GM19239 (cell line): Measurements from ENCODE around the gene FIGN.

Experiments
- DNase-seq: peaks from one replicate; pipeline ENCODE4 v3.0.0; 2011; ENCODE audit warnings: low spot score; ENCODE audit not compliant: insufficient read length
- FAIRE-seq: peaks from 2 replicates; lab custom pipeline; 2011; peaks lifted over from hg19 to GRCh38; lab: Jason Lieb, UNC

FIGN gene

DNA sequence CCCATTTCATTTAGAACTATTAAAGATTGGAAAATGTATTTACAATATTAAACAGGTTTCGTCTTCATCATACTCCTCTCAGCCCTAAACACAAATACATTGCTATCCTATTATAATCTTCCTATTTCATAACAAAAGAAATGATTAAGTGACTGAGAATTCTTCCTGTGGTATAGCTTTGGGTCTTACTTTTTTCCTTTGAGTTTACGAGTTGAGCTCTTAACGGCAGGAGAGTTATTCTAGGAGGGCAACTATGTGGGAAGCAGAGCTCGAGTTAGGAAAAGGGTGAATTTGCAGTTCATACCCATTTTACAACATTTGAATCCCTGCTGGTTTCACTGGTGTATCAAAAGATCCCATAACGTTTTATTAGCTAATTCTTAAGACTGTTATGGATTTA, 105.0 kb downstream of the FIGN start:
- DNase-seq (no peak), FAIRE-seq (no peak)

DNA sequence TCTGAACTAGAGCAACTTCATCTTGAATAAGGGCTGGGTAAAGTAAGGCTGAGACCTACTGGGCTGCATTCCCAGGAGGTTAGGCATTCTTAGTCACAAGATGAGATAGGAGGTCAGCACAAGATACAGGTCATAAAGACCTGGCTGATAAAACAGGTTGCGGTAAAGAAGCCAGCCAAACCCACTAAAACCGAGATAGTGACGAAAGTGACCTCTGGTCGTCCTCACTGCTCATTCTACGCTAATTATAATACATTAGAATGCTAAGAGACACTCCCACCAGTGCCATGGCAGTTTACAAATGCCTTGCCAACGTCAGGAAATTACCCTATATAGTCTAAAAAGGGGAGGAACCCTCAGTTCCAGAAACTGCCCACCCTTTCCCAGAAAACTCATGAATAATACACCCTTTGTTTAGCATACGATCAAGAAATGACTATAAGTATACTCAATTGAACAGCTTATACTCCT, 109.1 kb downstream of the FIGN start:
- no peak for DNase-seq
- FAIRE-seq: no peak

DNA sequence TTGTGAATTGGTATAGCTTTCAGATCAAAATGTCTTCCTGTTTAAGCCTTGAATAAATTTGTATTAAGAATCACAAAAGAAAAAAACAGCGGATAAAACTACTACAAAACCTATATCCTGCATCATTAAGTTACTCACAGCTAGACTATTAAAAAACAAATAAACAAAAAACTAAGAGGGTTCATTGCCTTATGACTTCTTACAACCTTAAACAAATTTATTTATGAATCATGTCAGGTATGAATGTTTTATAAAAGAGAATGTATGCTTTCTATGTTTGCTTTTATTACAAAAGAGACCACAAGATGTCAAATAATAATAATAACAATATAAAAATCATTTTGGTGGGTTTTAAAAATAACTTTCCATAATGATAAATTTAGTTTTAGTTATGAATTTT, 109.6 kb downstream of the FIGN start:
- FAIRE-seq (no peak), DNase-seq (no peak)

DNA sequence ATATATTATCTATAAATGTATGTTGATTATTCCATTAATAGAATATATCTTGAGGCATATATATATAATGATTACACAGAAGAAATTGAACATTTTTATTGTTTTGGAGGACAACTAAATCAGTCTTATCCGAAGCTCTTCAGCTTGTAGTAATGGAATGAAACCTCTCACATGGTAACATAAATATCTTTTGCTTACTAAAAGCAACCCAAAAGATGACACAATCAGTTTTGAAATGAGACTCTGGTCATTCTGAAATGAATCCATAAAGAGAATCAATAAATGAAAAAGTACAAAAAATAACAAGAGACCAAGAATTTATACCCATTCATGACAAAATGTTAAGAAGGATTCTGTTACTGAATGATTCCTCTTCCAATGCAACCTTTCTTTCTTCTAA, 110.2 kb downstream of the FIGN start:
- DNase-seq: no peak
- no peak for FAIRE-seq

DNA sequence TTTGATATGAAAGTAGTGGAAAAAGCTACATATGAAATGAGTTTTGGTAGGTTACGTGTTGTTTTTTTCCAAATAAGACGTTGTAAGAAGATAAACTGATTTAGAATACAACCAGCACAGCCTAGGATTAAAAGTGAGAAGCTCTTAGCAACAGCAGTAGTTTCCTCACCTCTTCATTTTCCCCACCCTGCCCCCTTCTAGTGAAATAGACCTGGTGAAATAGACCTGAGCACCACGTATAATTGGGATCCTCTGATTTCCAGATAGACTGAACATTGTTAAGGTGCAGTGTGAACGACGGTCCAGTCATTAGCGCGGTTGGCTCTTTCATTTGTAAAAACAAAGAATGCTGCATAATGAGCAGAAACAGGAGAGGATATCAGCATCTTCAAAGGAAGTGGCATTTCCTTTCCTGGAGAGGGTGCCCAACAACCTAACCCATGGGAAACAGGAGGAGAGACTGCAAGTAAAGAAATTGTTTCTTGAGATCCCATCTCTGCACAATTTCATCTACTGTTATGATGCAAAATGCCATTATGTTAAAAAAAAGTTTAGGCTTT, 114.3 kb downstream of the FIGN start:
- no peak for DNase-seq
- no peak for FAIRE-seq

DNA sequence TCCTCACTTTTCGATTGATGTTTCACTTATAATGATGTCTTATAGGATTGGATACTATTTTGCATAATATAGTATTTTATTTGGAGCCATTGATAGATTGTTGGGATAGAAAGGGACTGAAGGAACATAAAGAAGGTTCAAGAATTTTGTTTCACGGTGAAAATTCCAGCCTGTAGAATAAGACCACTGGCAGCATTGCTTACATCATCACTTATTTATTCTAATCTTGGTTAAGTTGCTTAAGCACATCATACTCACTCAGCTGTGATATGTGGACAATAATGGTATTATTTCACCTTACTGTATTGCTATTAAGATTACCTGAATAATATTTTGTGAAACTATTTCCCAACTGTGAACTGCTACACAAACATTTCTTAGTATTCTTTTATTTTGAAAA, 118.3 kb downstream of the FIGN start:
- FAIRE-seq (no peak), DNase-seq (no peak)

DNA sequence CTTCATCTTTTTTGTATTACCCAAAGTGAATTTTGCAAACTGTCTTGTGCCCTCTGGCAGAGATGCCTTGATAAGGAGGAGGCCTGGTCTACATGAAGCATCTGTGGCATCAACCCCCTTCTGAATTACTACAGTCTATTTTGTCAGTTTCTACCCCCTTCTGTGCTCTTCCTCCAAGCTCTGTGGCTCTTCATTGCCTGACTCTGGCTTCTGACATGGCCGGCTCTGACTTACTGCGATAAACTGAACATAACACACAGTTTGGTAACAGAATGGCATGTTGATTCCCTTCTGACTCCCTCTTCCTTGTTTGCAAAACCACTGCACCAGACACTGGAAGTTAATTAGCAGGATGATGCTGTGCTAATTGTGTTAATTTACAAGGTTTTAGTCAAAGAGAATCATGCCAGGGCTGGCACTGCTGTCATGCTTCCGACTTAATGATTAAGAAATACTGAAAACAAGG, 122.5 kb downstream of the FIGN start:
- no peak for DNase-seq
- no peak for FAIRE-seq

DNA sequence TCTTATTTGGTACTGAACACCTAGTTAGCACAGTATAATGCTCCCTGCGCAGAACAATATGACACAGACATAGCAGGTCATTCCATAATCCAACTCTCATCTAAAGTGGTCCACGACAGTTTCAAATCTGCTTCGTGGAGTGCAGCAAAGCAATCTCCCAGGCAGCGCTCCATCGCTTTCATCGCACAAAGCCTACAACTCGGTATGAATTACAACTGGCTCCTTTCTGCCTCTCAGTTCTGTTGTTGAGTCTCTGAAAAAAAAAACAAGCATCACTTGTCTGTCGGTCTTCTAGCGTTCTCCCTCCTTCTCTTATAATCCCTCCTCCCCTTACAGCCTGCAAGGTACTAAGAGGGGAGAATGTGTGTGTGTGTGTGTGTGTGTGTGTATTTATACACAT, 123.5 kb downstream of the FIGN start:
- DNase-seq: no peak
- FAIRE-seq: no peak

DNA sequence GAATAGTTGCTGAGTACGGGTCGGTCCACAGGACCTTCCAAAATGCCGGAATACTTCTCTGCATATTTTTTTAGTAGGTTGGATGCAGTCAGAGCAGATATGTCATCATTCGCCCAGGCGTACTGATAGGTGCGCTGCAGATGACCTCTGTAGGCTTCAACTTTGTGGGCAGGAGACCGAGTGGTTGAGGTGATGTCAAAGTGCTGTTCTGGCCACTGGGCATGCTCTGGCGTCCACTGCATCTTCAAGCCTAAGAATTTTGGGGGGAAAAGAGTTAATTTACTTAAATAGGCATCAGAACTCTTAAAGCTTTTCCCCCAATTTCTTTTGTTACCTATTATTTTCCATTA, 124.3 kb downstream of the FIGN start:
- DNase-seq (no peak), FAIRE-seq (no peak)

DNA sequence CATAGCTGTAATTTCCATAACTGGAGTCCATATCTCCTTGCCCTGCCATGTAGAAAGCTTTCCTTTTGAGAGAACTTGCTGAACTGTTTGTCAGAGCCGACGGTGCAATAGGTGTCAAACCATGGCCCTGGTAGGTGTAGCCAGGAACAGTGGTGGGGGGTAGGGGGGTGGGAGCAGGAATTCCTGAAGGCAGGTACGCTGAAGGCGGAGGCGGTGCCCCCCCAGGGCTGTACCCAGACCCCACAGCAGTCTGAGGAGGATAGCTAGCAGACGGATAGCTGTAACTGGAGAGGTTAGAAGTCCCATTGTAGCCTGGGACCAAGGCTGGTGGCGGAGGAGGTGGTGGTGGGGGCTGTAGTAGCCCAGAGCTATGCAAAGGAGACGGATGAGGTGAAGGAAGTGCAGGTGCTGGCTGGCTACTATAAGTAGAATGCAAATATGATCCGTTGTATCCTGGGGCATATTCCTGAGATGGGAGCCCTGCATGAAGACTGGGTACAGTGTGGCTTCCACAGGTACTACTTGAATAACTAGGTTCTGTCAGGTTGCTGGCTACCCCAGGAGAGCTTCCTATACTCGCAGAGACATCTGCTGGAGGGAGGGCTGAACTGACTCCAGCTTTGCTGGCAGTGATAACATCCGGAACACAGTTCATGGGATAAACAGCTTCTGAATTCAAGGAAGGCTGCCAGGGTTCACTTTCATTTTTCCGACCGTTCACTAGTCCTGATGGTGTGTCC, 124.8 kb downstream of the FIGN start:
- FAIRE-seq: no peak
- DNase-seq: no peak

DNA sequence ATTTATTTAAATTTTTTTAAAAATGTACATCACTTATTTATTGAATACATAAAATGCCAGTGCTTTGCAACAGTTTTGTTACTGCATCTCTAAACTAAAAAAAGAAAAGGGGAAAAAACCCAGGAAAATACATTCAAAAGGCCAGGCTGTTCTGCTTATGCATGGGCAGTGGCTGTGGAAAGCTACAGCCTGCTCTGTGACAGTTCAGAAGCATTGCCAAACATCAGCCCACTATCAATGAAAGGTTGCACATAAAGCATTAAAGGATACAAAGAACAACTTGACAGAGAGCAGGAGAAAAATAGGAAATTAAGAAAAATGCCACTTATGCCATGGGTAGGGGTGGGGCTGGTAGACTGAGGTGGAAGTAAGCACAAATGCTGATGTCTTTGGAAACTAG, 128.2 kb downstream of the FIGN start:
- DNase-seq (no peak), FAIRE-seq (no peak)

DNA sequence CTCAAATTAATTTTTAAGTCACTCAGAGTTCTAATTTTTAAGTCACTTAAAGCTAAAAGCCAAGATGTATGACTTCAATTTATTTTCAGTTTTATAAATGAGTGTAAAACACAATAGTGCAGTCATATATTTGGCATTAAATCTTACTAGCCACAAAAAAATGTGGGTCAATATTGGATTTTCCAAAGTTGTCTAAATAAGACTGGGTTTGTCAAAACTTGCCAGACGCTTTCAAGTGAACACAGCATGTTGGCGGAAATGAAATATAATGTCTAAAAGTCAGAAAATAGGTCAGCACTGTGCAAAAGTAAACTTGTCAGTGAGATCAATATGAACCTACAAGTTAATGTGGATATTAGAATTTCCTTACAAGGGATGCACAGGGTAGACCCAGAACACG, 128.9 kb downstream of the FIGN start:
- DNase-seq: no peak
- no peak for FAIRE-seq

DNA sequence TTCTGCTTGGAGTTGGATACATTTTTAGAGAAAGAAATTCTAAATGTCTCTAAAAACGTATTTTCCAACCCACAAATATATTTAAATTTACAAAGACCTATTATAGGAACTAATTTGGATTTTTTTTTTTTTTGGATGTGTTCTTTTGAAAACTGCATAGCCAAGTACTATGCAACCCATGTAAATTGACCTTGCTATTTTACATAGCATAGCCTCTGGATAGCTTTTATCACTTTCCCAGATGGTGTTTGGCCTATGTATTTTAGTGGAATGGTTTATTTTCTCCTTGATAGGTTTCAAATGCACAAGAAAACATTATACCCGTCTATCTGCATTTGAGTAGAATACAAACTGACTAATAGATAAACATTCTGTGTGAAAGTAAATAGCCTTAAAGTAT, 130.0 kb downstream of the FIGN start:
- FAIRE-seq (no peak), DNase-seq (no peak)

DNA sequence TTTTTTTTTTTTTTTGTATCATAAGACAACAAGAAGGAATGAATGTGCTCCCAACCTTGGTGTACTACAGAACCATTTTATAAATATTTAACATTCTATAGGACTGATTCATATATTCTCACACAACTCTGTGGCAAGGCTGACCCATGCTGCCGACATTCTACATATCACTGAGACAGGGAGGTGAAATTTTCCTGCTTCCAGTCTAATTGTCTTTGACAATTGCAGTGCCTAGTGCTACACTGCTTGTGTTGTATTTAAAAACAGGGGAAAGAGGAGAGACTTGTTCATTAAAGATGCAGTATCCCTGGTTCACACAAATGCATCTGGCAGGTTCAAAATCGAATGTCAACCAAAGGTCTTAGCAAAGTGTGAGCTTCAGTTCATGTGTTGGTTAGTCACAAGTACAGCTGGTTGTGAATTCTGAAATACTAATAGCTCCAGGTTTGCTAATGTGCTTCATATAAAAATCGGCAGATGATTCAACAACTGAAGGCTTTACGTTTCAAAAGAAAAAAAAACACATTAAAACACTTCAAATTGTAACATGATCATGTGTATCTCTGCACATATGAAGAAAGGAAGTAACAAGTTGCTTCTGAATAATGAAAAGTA, 130.8 kb downstream of the FIGN start:
- FAIRE-seq: no peak
- DNase-seq: no peak

DNA sequence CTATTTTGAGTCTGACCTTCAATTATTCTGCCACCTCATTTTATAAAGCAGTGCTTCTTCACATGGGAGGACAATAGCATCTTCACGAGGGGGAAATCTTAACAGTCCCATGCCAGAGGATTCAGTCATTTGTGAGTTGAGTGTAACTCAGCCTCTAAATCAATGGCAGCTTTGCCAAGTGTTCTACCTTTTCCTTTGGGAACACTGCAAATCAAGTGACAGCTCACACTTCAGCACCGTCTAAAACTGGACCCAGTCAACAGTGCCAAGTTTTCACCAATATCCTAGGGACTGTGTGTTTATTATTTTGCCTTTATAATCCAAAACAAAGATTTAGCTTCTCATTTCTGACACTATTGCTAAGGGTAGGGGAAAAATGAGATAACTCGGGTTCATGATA, 133.6 kb downstream of the FIGN start:
- FAIRE-seq (no peak), DNase-seq (no peak)

DNA sequence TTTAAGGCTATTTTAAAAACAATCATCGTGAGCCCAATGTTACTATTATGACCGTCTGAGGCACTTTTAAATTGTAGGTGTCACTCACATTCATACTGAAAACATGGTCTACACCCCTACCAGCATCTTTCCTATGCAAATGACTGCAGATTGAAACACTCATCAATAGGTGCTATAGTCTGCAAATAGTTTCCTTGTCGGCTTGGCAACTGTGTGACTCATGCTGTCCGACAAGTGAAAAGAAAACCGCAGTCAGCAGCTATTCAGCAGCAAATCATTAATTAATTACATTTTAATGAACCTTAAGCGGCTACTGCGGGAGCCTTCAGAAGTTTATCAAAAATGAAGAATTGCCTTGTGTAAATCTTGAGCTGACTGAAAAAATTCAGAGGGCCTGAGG, 134.4 kb downstream of the FIGN start:
- DNase-seq (no peak), FAIRE-seq (no peak)

DNA sequence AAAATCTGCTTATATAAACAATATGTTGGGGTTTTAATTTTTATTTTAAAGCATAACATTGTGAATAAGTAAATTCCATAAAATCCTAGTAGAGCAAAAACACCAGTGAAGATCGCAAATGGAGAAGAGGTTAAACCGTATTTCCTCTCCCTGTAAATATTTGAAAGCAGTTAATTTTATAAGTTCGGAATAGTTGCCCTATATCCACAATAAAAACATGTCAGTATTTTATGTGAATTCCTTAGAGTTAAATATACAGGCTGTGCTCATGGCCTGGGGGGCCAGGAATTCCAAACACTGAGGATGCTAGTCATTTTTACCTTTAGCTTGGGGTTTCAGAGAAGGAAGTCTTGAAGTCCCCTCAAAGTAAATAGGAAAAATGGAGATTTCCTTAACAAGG, 135.0 kb downstream of the FIGN start:
- DNase-seq: no peak
- FAIRE-seq: no peak

DNA sequence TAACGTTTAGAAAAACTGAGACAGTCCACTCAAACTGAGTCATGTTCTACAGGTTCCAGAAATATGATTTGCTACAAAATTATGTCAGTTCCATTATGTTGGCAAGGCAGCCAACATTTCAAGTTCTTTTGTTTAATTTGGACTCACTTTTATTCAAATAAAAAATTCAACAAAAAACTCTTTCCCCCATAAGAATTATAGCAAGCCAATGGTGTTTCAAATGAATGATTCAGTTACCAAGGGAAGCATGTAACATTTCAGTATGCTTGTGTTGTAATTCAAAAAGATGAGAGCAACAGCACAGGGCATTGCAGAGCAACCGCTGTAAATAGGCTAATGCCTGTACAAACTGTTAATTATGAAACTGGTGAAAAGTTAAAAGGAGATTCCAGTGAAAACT, 140.8 kb downstream of the FIGN start:
- no peak for DNase-seq
- FAIRE-seq: no peak

DNA sequence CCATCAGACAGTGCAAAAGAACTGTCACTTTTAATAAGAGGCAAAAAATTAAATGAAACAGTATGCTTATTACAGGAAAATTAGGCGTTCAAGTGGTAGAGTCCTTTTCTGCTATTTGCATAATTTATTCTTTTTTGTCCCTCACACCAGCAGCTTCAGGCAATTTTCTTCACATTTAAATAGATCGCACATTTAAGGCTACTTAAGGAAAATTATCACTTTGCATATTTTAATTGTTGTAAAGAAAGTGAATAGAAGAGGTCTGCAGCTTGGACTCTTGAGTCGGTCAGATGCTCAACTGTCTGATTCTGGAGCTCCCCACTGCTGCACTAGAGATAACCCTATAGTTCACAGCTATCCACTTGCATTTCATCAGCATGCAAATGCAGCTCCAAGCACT, 141.3 kb downstream of the FIGN start:
- no peak for DNase-seq
- no peak for FAIRE-seq

DNA sequence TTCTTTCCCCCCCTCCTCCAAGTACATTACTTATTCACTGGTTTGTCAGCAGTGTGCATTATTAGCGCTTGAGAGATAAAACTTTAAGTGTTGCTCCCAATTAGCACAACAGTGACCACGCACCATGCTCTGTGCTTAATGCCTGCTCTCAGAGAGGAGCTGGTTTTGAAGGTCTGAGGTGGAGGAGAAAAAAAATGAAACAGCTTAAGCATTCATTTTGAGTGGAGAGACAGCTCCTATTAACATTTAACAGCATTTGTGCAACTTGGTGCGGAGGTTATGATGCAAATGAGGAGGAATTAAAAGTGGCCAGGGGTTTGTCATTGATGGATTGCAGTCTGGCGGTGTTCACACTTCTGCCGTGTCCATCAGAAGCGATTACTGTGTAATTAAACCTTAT, 141.8 kb downstream of the FIGN start:
- DNase-seq (no peak), FAIRE-seq (no peak)

DNA sequence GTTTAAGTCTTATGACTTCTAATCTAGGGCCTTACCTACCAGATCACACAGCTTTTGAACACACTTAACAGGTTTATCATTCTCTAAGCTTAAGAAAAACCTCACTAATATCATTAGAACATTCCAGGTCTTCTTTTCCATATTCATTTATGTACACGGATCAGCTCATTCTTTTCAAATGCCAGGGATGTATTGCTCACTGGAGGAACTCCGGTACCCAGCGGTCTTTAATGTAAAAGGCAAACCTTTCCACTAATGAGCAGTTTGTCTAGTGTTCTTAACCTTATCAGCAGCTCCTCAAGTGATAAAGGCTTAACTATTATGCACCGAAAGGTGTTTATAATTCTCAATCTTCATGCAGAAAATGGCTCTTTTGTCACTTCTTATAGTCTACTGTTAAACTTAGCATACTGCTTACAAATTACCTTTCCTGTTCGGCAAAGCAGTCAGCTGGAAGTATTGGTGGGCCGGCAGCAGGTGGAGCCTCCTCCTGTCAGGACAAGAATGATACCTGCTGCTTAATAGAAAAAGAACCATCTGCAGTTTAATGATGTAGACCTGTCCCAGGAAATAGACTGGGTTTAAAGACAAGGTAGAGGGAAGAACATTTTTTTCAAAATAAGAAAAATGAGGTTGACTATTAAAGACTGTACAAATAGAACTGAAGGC, 142.7 kb downstream of the FIGN start:
- no peak for DNase-seq
- FAIRE-seq: no peak
